GM18867 (cell line): Measurements from ENCODE around the gene RBP3.

Experiments used
- ATAC-seq: cut with Tn5 transposase; IDR thresholded peaks from one replicate; pipeline ENCODE4 v1.9.1; 2021; ENCODE audit warnings: mild to moderate bottlenecking, moderate library complexity; ENCODE audit not compliant: unreplicated experiment

RBP3 gene

DNA sequence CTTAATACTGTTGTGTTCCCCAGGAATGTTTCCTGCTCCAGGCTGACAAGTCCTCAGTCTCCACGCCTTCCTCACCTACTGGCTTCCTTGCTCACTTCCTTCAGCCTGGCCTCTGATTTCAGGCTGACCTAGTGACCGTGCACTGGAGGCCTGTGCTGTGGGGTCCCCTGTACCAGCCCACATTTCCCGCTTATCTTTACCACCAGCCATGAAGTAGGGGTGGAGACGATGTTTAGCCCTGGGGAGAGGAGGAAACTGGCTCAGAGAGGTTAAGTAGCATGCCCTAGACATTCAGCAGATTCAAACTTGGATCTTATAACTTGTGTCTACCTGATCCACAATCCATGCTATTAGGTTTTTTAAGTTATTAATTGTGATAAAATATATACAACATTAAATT lies 40.7 kb downstream of the RBP3 start:
- ATAC-seq, result no peak

DNA sequence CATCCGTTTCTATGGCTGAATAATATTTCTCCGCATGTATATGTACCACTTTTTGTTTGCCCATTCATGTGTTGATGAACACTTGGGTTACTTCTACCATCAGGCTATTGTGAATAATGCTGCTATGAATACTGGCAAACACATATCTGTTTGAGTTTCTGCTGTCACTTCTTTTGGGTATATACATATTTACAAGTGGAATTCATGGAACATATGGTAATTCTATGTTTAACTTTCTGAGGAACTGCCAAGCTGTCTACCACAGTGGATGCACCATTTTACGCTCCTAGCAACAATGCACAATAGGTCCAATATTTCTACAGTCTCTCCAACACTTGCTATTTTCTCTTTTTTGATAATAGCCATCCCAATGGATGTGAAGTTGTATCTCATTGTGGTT lies 41.5 kb downstream of the RBP3 start:
- no peak for ATAC-seq

DNA sequence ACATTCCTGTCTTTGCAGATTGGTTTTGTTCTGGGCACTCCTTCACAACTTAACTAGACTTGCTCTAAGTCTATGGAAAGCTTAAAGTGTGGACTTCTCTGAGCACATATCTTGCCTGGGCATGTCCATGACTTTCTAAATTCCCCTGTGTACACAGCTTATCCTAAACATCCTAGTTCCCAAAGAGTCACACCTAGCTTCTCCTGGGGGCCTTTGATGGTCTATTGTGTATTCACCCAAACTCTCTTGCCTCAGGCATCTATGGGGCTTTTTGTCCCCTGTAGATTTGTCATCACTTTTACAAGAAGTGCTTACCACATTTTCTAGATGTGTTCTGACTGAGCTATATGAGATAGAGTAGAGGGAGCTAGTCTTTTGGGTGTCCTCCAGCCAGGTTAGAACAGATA lies 48.2 kb downstream of the RBP3 start:
- no peak for ATAC-seq

DNA sequence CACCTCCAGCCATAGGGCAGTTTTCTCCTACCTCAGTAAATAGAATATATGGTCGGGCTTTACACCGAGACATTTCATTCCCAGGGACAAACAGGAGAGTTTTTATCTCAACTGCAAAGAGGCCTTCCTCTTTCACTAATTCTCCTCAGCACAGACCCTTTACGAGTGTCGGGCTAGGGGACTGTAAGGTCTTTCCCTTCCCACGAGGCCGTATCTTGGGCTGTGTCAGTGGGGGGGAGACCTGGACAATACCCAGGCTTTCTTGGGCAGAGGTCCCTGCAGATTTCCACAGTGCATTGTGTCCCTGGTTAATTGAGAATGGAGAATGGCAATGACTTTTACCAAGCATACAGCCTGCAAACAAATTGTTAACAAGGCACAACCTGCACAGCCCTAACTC lies 49.1 kb downstream of the RBP3 start:
- ATAC-seq, result no peak

DNA sequence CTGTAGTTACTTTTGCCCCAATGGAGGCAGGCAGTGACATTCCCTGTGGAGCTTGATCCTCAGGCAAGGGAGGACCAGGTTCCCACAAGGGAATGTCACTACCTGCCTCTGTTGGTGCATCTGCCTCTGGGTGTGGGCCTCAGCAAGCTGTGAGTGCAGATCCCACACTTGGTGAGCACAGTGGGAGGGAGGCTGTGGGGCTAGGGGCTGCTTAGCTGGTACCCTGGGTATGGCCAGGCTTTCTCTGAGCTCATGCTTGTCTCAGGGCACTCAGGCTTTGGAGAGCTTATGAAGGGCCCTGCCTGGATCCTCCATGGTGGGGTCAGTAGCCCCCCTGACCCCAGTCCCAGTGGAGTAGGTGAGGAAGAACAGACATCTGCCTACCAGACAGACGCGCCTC lies 52.1 kb downstream of the RBP3 start:
- ATAC-seq, result no peak

DNA sequence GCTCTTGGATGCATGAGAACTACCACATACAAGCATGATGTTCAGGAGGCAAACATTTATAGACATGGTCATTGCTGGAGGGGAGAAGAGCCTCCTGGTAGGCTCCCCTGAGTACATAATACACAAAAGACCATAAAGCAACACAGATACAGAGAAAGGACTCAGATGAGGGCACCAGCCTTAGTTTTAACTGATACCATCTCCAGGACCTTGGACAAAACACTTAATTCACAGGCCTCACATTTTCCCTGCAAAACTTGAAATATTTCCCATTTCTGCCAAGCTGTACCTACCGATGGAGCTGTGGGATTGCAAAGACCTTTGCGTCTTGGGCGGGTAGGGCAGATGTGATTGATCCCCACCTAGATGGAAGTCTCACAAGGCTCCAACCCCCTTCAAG lies 52.6 kb downstream of the RBP3 start:
- no peak for ATAC-seq

DNA sequence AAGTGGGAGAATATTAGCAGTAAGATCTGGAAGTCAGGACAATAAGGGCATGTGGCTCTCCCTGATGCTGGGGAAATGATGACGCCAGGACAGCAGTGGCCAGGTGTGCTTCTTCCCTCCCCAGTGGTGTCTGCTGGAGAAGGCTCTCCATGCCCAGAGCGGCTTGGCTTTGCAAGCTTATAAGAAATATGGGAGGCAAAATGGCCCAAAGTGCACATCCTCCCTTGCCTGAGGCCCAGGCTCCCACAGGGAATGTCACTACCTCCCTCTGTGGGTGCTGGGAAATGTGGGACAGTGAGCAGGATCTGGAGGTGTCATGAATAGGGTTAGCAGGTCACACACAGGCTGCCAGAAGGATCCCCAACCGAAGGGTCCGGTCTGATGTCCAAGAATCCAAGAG lies 53.0 kb downstream of the RBP3 start:
- ATAC-seq, result no peak

DNA sequence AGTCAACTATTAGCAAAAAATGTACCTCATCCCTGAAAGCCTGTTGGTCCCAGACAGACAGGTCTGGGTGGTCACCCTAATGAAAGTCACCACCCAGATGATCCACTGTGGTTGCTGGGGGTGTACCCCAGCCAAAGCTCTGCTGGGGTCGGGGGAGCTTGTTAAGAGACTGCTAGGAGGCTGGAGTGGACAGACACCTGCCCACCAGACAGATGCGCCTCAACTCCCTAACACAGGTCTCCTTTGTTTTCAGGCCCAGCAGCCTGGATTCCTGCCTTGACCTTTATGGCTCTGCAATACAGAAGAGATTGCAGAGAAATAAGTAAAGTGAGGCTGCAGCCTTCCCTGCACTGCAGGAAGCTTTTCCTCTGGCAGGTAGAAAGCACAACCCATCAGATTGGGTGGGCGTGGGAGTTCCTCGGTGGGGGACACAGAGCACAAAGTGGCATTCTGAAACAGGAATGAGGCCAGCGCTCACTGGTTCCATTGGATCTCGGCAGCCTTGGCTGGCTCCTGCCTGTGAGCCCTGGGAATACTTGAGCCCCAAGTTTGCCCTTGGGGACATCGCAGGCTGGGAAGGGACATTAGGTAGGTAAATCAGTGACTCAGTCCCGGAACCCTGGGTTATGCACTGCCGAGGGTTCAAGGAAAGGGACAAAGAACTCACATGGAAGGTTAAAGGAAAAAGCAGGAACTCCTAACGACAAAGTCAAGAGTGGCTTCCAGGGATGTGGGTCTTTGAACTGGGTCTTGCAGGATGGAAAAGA lies 53.9 kb downstream of the RBP3 start:
- ATAC-seq, result no peak

DNA sequence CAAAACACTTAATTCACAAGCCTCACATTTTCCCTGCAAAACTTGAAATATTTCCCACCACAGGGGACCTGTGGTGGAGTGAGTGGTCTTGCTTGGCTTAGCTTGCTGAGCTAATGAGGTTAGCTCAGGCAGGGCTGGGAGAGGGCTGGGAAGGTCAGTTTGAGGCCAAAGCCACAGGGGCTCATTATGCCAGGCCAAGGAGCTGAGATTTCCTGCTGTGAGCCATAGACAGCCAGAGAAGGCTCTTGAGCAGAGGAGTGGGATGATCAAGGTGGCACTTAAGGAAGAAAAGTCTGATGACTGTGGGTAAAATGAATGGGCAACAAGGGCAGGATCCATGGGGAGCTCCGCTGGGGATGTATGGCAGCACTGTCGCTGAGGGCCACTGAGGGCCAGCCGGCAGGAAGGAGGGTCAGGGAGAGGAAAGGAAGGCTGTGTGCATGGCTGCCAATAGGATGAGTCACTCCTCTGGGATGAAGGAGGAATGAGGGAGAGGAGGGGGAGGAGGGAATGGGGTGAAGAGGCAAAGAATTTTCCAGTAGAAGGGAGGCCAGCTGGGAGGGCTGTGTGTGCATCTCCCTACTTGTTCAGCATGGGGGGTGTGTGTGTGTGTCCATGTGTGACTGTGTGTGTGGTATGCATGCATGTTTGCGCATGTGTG lies 54.6 kb downstream of the RBP3 start:
- ATAC-seq, result no peak

DNA sequence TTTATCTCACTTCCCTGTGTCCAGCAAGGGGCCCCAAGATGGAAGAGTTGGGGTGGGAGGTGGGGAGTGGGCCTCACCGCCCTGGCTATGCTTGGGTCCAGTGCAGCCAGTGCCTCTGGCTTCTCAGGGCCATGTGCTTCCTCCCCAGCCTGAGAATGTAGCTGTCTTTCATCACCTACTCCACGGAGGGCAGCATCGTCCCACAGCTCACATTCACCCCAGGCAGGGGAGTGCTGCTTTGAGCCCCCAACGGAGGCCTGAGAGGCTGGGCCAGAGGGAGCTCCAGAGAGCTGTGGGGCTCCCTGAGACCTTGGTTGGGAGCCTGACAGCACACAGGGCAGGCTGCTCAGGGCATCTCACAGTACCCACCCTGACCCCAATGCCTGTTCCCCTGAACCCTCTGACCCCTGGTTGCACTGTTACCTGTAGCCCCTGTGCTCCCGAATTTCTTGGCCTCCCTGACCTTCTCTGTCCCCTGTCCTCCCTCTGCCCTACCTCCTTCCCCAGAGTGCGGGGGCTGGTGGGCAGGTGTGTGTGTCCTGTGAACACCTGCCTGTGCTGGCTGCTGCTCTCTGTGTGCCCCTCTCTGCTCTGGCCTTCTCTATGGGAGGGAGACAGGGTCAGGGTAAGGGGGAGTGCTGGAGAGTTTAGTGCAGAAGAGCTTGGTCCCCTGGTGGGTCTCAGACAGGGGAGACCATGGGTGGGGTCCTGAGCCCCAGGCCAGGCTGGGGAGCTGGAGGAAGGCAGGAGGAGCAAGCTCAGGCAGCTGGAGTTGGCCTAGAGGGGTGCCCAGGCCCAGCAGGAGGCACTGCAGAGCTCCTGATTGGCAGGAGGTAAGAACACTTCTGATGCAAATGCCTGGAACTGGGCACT lies 55.5 kb downstream of the RBP3 start:
- ATAC-seq, result no peak

DNA sequence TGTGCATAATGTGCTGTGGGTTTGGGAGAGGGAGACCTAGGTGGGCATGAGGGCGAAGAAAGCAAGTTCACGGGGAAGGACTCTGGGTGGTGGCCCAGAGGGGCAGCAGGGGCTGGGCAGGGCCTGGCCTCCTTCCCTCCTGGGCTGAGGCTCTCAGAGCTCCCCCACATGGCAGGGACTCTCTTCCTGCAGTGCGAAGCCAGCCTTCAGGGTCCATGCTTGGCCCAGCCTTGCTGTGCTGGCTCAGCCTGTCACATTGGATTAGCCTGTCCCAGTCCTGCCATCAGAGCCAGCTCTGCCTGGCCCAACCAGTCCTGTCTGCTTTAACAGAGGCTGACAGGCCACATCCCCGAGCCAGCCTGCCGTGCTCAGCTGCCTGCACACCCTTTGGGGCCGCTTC lies 56.3 kb downstream of the RBP3 start:
- no peak for ATAC-seq

DNA sequence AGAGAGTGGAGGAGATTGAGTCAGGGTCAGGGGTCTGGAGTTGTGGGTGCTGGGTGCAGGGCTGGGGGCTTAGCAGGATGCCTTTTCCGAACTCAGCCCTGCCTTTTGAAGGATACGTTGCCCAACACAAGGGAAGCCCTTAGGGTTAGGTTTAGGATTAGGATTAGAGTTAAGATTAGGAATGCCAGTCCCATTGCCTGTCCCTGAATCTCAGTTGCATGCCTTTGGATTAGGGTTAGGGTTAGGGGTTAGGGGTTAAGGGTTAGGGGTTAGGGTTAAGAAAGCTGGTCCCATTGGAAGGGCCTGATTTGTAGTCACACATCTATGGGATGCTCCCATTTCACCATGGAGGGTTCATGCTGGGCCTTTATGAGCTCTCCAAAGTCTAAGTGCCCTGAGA lies 56.8 kb downstream of the RBP3 start:
- ATAC-seq, result no peak

DNA sequence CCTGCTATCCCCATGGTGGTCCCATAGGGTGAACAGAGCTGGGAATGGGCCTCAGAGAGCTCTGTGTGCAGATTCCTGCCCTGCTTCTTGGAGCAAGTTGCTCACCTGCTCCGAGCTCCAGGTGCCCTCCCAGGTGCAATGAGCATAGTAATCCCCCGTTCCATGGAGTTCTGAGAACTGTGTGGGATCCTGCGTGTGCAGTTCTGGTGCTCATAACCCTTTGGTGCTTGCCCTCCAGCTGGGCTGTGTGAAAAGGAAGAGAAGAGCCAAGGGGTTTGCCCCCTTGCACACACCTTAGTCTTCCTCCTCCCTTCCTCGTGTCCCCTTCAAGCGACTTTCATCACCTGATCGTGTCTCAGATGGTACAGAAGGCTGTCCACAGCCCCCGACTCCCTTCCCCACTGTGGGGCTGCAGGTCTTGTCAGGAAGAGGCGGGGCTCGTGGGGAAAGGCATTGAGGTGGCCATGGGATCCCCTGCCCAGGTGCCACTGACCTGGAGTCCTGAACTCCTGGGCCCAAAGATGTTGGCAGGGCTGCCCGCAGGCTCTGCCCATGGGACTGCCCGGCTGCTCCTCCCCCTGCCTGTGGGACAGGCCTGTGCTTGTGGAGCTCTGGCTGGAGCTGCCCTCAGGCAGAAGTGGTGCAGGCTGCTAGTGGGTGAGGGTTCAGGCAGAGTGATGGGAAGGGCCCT lies 57.8 kb downstream of the RBP3 start:
- no peak for ATAC-seq

DNA sequence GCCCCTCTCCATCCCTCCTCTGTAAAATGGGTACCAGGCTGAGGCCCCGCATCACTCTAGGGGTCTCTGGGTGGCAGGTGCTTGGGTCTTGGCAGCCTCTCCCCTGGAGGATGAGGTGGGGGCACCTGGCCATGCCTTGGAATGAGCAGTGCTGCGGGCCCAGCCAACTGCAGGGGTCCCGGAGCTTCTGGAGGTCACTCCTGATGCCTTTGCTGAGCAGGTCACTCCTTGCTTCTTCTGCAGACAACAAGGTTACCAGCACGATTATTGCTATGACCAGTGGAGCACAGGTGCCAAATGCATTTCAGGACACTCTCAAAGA lies 58.3 kb downstream of the RBP3 start:
- no peak for ATAC-seq

DNA sequence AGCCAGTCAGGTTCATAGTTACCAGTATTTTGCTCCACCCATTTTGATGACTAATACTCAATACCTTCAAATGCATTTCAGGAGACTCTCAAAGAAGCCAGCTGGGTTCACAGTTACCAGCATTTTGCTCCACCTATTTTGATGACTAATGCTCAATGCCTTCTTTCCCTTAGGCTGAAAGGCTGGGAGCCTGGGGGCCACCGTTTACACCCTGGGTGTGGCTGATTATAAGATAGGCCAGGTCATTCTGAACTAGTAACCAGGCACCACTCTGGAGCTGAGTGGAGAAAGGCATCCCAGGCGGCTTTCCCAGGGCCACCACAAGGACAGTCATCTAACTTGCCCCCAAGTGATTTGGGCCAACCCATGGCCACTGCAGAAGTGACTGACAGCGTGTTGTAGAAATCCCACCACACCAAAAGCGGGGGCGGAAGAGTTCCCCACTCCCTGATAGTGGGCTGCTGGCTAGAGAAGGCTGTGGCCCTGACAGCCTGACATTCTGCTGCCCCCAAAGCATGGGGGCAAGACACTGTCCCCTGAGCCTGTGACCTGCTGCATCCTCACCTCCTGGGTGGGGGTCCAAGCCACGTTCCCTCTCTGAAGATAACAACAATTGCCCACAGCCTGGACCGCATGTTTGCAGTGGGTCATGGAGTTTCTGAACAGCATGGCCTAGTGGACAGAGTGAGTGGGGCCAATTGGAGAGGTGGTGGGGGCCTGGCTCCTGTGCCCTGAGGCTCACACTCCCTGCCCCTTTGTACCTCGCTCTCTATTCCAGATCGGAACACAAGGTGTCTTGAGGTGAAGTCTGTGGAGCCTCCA lies 58.9 kb downstream of the RBP3 start:
- ATAC-seq, result no peak
